Brain microvascular endothelial cell (primary cell): ENCODE measurements around the gene ADCY7.

Experiments used
- DNase-seq: peaks from one replicate; pipeline ENCODE4 v3.0.0-alpha.2; 2020
- H3K27ac ChIP-seq: fragments of 250-450 bp; sonication (Bioruptor Pico); 2 replicates; pipeline ENCODE4 v1.5.1; 2020; ENCODE audit warnings: mild to moderate bottlenecking, moderate library complexity
- H3K27me3 ChIP-seq: fragments of 250-450 bp; sonication (Bioruptor Pico); replicated peaks from 2 replicates; pipeline ENCODE4 v1.5.1; 2020; ENCODE audit warnings: mild to moderate bottlenecking
- H3K36me3 ChIP-seq: fragments of 250-450 bp; sonication (Bioruptor Pico); replicated peaks from 2 replicates; pipeline ENCODE4 v1.5.1; 2020; ENCODE audit warnings: mild to moderate bottlenecking
- H3K4me3 ChIP-seq: 2 replicates; pipeline ENCODE4 v1.5.1; 2011; ENCODE audit warnings: low read depth, mild to moderate bottlenecking, control low read depth, low read length, moderate library complexity
- in situ Hi-C: cut with HindIII; loops from 2 replicates; pipeline ENCODE4 v1.10.0; 2017; ENCODE audit warnings: low sequenced_read_pairs, low pct_ligation_motif_present
- TF ChIP-seq, protein P1 (sequence below): IDR thresholded peaks from 2 replicates; pipeline ENCODE4 v1.5.1; 2011; ENCODE audit warnings: low read depth, mild to moderate bottlenecking, moderate library complexity, low read length, control low read depth, inconsistent platforms; ENCODE audit errors: missing control alignments

The ADCY7 gene

DNA sequence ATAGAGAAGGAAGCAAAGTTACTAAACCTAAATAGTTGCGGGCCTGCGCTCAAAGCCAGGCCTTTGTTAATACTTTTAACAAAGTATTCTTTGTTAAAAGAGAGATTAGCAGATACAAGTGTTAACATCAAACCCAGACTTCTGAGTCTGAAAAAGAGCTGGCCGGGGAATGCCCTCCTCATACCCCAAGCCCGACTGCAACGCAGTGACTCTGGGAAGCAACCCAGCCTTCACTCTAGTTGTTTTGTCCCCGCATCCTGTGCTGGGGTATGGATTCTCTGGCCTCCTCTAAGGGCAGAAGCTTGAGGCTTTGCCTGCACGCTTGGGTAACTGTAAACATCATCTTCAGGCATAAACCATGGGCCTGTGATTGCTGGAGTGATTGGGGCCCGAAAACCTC lies 48.3 kb downstream of the ADCY7 start:
- TF ChIP-seq, protein P1, sequence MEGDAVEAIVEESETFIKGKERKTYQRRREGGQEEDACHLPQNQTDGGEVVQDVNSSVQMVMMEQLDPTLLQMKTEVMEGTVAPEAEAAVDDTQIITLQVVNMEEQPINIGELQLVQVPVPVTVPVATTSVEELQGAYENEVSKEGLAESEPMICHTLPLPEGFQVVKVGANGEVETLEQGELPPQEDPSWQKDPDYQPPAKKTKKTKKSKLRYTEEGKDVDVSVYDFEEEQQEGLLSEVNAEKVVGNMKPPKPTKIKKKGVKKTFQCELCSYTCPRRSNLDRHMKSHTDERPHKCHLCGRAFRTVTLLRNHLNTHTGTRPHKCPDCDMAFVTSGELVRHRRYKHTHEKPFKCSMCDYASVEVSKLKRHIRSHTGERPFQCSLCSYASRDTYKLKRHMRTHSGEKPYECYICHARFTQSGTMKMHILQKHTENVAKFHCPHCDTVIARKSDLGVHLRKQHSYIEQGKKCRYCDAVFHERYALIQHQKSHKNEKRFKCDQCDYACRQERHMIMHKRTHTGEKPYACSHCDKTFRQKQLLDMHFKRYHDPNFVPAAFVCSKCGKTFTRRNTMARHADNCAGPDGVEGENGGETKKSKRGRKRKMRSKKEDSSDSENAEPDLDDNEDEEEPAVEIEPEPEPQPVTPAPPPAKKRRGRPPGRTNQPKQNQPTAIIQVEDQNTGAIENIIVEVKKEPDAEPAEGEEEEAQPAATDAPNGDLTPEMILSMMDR, result no peak
- Histone ChIP-seq H3K27me3 (no peaks in the 10 kb centered on the region), H3K4me3 (no peak overlapping the region), H3K36me3 (peaks cover 44% of the 10 kb centered on the region), H3K27ac (no peak overlapping the region)
- in situ Hi-C loops, result no loop called here
- no peak for DNase-seq

DNA sequence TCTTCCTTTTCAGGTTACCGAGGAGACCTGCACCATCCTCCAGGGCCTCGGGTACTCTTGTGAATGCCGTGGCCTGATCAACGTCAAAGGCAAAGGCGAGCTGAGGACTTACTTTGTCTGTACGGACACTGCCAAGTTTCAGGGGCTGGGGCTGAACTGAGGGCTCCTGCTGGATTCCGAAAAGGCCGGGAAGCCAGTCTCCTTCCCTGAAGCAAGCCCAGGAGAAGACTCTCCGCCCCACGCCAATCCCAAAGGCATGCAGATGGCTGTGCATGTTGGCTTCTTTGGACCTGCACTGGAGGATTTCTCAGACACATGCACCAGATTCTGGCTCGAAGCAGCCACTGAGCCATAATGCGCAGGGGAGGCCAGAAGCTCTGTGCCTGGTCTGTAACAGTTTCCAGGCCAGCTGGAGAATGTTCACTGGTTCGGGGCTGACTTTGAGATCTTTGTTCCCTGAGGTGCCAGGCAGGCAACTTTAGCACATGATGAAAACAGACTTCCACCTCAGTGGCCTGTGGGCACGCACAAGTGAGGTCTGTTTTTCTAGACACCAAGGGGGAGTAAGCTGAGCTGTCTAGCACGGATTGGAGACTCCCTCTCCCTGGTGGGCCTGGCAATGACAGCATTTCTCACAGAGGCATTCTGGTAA lies 49.1 kb downstream of the ADCY7 start:
- Histone ChIP-seq H3K36me3 (peaks cover 53% of the 10 kb centered on the region), H3K27me3 (no peaks in the 10 kb centered on the region), H3K4me3 (no peak overlapping the region), H3K27ac (no peak overlapping the region)
- no peak for DNase-seq
- in situ Hi-C loops, result no loop called here
- TF ChIP-seq, protein P1, result no peak

DNA sequence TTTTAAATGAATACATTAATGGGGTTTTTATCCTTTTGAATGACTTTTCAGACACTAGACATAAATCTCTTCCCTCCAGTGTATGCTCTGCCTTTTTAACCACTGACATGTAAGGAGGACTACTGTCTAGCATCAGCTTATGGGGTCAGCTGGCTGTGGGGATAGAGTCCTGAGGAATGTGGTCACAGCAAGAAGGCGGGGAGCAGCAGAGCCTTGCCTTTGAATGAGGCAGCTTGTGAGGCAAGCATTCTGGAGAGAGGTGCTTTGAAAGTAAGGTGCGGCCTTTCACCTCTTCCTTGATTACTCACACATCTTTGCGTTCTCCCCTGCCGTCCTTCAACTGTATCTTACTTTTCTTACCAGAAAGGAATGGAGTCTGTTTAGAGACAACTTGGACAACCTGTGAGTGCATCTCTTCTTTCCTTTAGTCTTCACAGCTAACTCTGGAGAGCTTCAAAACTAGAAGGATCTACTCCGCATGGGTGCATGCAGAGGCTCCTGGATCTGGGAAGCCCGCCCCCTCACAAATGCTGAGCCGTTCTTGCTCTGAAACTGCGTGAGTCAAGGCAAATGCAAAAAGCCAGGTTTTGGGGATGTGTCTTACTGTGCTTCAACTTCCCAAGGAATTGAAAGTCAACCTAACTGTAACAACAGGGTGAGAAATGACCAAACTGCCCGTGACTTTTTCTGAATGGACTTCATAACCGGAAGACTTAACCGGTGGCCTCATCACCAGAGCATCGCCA lies 49.9 kb downstream of the ADCY7 start:
- in situ Hi-C loops, result no loop called here
- H3K4me3 ChIP-seq, result no peak overlapping the region
- no peak for DNase-seq
- peaks cover 54% of the 10 kb centered on the region for H3K36me3 ChIP-seq
- TF ChIP-seq, protein P1, result no peak
- H3K27ac ChIP-seq, result no peak overlapping the region
- H3K27me3 ChIP-seq, result no peaks in the 10 kb centered on the region

DNA sequence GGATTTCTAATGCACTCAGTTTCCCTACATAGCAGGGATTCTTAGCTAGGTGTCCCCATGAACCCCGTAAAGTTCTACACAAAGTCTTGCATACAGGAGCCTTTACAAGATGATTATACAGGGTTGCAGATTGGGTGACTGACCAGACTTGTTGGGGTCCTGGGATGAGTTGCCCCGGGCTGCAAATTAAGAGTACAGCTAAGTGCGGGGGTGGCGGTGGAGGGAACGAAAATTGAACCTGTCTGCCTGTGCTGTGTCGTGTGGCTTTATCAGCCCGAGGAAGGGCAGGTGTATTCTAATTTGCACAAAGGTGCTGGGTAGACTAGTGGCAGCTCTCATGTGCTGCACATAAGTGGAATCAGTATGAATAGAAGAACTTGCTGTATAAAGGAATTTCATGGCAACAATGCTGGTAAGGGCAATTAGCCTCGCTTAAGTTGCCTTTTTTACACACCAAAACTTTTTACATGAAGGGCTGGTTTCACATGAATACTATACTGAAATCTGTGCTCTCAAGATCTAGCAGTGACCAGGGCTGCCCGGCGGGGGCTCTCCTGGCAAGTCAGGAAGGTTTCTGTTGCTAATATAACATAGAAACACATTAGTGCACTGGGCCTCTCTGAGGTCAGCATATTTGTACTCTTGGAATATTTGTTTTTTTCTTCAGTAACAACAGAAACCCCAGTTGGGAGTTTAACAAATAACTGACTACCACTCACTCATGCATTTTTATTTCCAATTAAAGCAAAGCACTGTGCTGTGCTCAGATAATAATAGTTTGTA lies 50.7 kb downstream of the ADCY7 start:
- no peak for DNase-seq
- Histone ChIP-seq H3K4me3 (no peak overlapping the region), H3K27ac (no peak overlapping the region), H3K36me3 (peaks cover 52% of the 10 kb centered on the region), H3K27me3 (no peaks in the 10 kb centered on the region)
- in situ Hi-C loops, result no loop called here
- TF ChIP-seq, protein P1, result no peak

DNA sequence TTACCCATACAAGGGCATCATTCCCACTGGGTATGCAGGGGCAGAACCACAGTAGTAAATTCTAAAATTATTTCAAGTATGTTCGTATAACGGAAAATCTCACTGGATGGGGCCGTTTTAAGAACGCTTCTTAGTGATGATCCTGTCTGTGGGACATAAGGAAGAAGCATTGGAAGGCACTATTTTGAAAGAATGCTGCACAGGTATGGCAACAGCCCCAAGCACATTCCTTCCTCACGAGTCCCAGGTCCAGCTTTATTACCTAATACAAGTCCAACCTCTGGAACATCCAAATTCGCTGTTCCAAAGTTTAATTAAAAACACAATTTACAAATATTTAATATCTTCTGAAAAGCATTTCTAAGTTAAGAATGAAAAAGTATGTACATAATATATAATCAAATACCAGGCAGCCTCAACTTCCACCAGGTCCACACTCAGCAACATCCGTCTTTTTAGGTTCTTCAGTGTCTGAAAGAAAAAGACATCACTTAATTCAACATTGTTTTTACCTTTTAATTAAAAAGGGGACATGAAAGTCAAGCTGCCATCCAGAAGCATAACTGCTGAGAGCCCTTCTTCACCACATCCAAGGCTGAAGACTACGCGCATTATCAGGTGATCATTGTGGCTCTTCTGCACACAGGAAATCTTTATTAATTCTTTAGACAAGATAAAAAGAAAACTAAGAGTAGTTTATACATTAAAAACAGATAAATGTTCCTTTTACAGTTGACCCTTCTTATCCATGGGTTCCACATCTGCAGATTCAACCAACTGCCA lies 52.6 kb downstream of the ADCY7 start:
- H3K27me3 ChIP-seq, result no peaks in the 10 kb centered on the region
- peaks cover 49% of the 10 kb centered on the region for H3K36me3 ChIP-seq
- DNase-seq, result no peak
- no peak overlapping the region for H3K4me3 ChIP-seq
- TF ChIP-seq, protein P1, result no peak
- H3K27ac ChIP-seq, result no peak overlapping the region
- in situ Hi-C loops, result no loop called here
